ENCODE data around the gene CCHCR1. TPM values are rescaled to one million over a fixed set of nuclear protein-coding genes. Genes with fewer than 3 reads are reported as not detected.
A peak's percentile ranks its signal among the peaks of the same experiment; 100 is the strongest.

Gene CCHCR1
- total RNA-seq: 10 to 100 TPM; 20.7 to 38.6 (median 28.1) TPM
- total RNA-seq (2013): 16.0 TPM
- 4.3 to 54.2 (median 25.4) reads per million in 29 experiments for total RNA-seq

- Histone ChIP-seq H3K27ac (ENCODE audit: low read length) (peak within 1 kb of the TSS; percentile 77), H3K36me3 (ENCODE audit: control insufficient read depth in 2 of 2, extremely low read depth in 1 of 2, insufficient read depth in 1 of 2, low read length in 1 of 2) (peaks cover 0 to 3% of the 10 kb centered on the region in 2 donors), H3K4me1 (ENCODE audit: control insufficient read depth in 1 of 2, extremely low read depth in 1 of 2, insufficient read depth in 2 of 2, low read length in 2 of 2) (peaks cover 7 to 23% of the 10 kb centered on the region in 2 experiments), H3K4me3 (ENCODE audit: control insufficient read depth in 1 of 2, extremely low read depth in 1 of 2, low read length in 1 of 2) (peak within 1 kb of the TSS; percentile 70 to 93), H3K27me3 (replicated peaks in 1 of 2; ENCODE audit: control insufficient read depth in 2 of 2, extremely low read depth in 1 of 2, insufficient read depth in 2 of 2, low read length in 1 of 2) (no peaks in the 10 kb centered on the region), H3K9me3 (no peaks in the 10 kb centered on the region)
- DNase-seq (no peak), ATAC-seq (replicated peaks in 1 of 4) (peak in 3 of 4 experiments; percentile 13 to 36 (median 29))
- H3K9me3 Mint-ChIP-seq: no peaks in the 10 kb centered on the region
- WGBS (ENCODE audit: insufficient coverage): 18% methylated on average over 12 of the region's 14 CpGs
- no peaks in the 10 kb centered on the region for H3K27me3 Mint-ChIP-seq
- peak within 1 kb of the TSS; percentile 77 to 84 for H3K27ac Mint-ChIP-seq
- peaks cover 24 to 32% (median 27%) of the 10 kb centered on the region in 3 donors for H3K4me1 Mint-ChIP-seq
- H3K4me3 Mint-ChIP-seq: peak within 1 kb of the TSS; percentile 82 to 90 (median 88)
- peaks cover 22% of the 10 kb centered on the region for H3K36me3 Mint-ChIP-seq
- ChIA-PET POLR2A (no interaction called here), CTCF (interaction anchor here in 1 of 2 donors (0.8 to 1.9 kb wide), 3 partner anchors 39 to 1020 kb away, joined by 3 to 10 read pairs (median 6); no protein-coding TSS in a partner anchor)
These were observed at the start of gene CCHCR1 for GRCh38 chr6:31157513-31158139. CCHCR1 (minus strand) TSS chr6:31157802; CDS start chr6:31157600, 202 bp downstream.

GRCh38 chr6:31205638-31206037 lies 48.0 kb upstream of the CCHCR1 start:
- Mint-ChIP-seq H3K27ac (peak overlapping the region; percentile 83 to 92), H3K36me3 (peaks cover 5% of the 10 kb centered on the region), H3K4me1 (peaks cover 43 to 54% (median 46%) of the 10 kb centered on the region in 3 donors), H3K4me3 (peak overlapping the region; percentile 33 to 52 (median 46)), H3K9me3 (no peaks in the 10 kb centered on the region), H3K27me3 (no peaks in the 10 kb centered on the region)
- CTCF ChIA-PET: no interaction called here
- WGBS (ENCODE audit: insufficient coverage): no CpG with 5 or more reads among the region's 2 CpGs
- ATAC-seq (replicated peaks in 1 of 4) (no peak), DNase-seq (no peak)
- peaks cover 0 to 11% of the 10 kb centered on the region in 2 donors for H3K36me3 ChIP-seq (ENCODE audit: control insufficient read depth in 2 of 2, extremely low read depth in 1 of 2, insufficient read depth in 1 of 2, low read length in 1 of 2)
- H3K27ac ChIP-seq (ENCODE audit: low read length): peak overlapping the region; percentile 50
- H3K27me3 ChIP-seq (replicated peaks in 1 of 2; ENCODE audit: control insufficient read depth in 2 of 2, extremely low read depth in 1 of 2, insufficient read depth in 2 of 2, low read length in 1 of 2): no peaks in the 10 kb centered on the region
- H3K9me3 ChIP-seq: no peaks in the 10 kb centered on the region
- H3K4me1 ChIP-seq (ENCODE audit: control insufficient read depth in 1 of 2, extremely low read depth in 1 of 2, insufficient read depth in 2 of 2, low read length in 2 of 2): peaks cover 13 to 42% of the 10 kb centered on the region in 2 experiments
- no peak overlapping the region for H3K4me3 ChIP-seq (ENCODE audit: control insufficient read depth in 1 of 2, extremely low read depth in 1 of 2, low read length in 1 of 2)
- POLR2A ChIA-PET: no interaction called here

GRCh38 chr6:31204751-31205145 lies 47.1 kb upstream of the CCHCR1 start:
- peak overlapping the region; percentile 72 to 86 (median 83) for H3K4me3 Mint-ChIP-seq
- Histone ChIP-seq H3K27ac (ENCODE audit: low read length) (peak overlapping the region; percentile 91), H3K4me1 (ENCODE audit: control insufficient read depth in 1 of 2, extremely low read depth in 1 of 2, insufficient read depth in 2 of 2, low read length in 2 of 2) (peaks cover 13 to 49% of the 10 kb centered on the region in 2 experiments), H3K27me3 (replicated peaks in 1 of 2; ENCODE audit: control insufficient read depth in 2 of 2, extremely low read depth in 1 of 2, insufficient read depth in 2 of 2, low read length in 1 of 2) (no peaks in the 10 kb centered on the region), H3K4me3 (ENCODE audit: control insufficient read depth in 1 of 2, extremely low read depth in 1 of 2, low read length in 1 of 2) (no peak overlapping the region), H3K9me3 (no peaks in the 10 kb centered on the region), H3K36me3 (ENCODE audit: control insufficient read depth in 2 of 2, extremely low read depth in 1 of 2, insufficient read depth in 1 of 2, low read length in 1 of 2) (peaks cover 0 to 16% of the 10 kb centered on the region in 2 donors)
- peaks cover 9% of the 10 kb centered on the region for H3K36me3 Mint-ChIP-seq
- no peak for ATAC-seq (replicated peaks in 1 of 4)
- H3K27me3 Mint-ChIP-seq: no peaks in the 10 kb centered on the region
- CTCF ChIA-PET: no interaction called here
- peaks cover 50 to 61% (median 55%) of the 10 kb centered on the region in 3 donors for H3K4me1 Mint-ChIP-seq
- POLR2A ChIA-PET: no interaction called here
- no peaks in the 10 kb centered on the region for H3K9me3 Mint-ChIP-seq
- 91% methylated on average over 4 of the region's 4 CpGs for WGBS (ENCODE audit: insufficient coverage)
- H3K27ac Mint-ChIP-seq: peak overlapping the region; percentile 94 to 99
- DNase-seq: no peak

GRCh38 chr6:31203345-31203979 lies 45.9 kb upstream of the CCHCR1 start:
- Mint-ChIP-seq H3K4me1 (peaks cover 60 to 73% (median 66%) of the 10 kb centered on the region in 3 donors), H3K4me3 (peak overlapping the region; percentile 72 to 86 (median 83)), H3K27me3 (no peaks in the 10 kb centered on the region), H3K9me3 (no peaks in the 10 kb centered on the region), H3K27ac (peak overlapping the region; percentile 94 to 99), H3K36me3 (peaks cover 9% of the 10 kb centered on the region)
- no peaks in the 10 kb centered on the region for H3K9me3 ChIP-seq
- H3K36me3 ChIP-seq (ENCODE audit: control insufficient read depth in 2 of 2, extremely low read depth in 1 of 2, insufficient read depth in 1 of 2, low read length in 1 of 2): peaks cover 0 to 16% of the 10 kb centered on the region in 2 donors
- peak overlapping the region; percentile 91 for H3K27ac ChIP-seq (ENCODE audit: low read length)
- peak overlapping the region; percentile 61 to 81 for H3K4me3 ChIP-seq (ENCODE audit: control insufficient read depth in 1 of 2, extremely low read depth in 1 of 2, low read length in 1 of 2)
- DNase-seq (peak in 33 of 35 experiments; percentile 6 to 80 (median 44)), ATAC-seq (replicated peaks in 1 of 4) (peak; percentile 71 to 78 (median 76))
- H3K4me1 ChIP-seq (ENCODE audit: control insufficient read depth in 1 of 2, extremely low read depth in 1 of 2, insufficient read depth in 2 of 2, low read length in 2 of 2): peaks cover 13 to 62% of the 10 kb centered on the region in 2 experiments
- POLR2A ChIA-PET: interaction anchor here in 1 of 2 donors (0.7 to 0.9 kb wide), 2 partner anchors 66 to 150 kb away, joined by 4 to 6 read pairs; no protein-coding TSS in a partner anchor
- CTCF ChIA-PET: interaction anchor here in 1 of 2 donors (0.8 to 1.3 kb wide), 2 partner anchors 163 to 241 kb away, joined by 3 to 8 read pairs; no protein-coding TSS in a partner anchor
- WGBS (ENCODE audit: insufficient coverage): no CpG with 5 or more reads among the region's 5 CpGs
- H3K27me3 ChIP-seq (replicated peaks in 1 of 2; ENCODE audit: control insufficient read depth in 2 of 2, extremely low read depth in 1 of 2, insufficient read depth in 2 of 2, low read length in 1 of 2): no peaks in the 10 kb centered on the region

- H3K4me1 Mint-ChIP-seq: peaks cover 60 to 68% (median 68%) of the 10 kb centered on the region in 3 donors
- H3K36me3 Mint-ChIP-seq: peaks cover 9% of the 10 kb centered on the region
- WGBS (ENCODE audit: insufficient coverage): 55% methylated on average over 4 of the region's 11 CpGs
These were observed 44.9 kb upstream of the CCHCR1 start for GRCh38 chr6:31202259-31203166.

More at GRCh38 chr6:31202259-31203166, 44.9 kb upstream of the CCHCR1 start:
- peak overlapping the region; percentile 35 to 86 (median 76) for H3K4me3 Mint-ChIP-seq
- POLR2A ChIA-PET: interaction anchor here in 1 of 2 donors (0.6 to 0.9 kb wide), 3 partner anchors 67 to 151 kb away, joined by 3 to 6 read pairs (median 4); no protein-coding TSS in a partner anchor
- peaks cover 0 to 16% of the 10 kb centered on the region in 2 donors for H3K36me3 ChIP-seq (ENCODE audit: control insufficient read depth in 2 of 2, extremely low read depth in 1 of 2, insufficient read depth in 1 of 2, low read length in 1 of 2)
- no peaks in the 10 kb centered on the region for H3K27me3 ChIP-seq (replicated peaks in 1 of 2; ENCODE audit: control insufficient read depth in 2 of 2, extremely low read depth in 1 of 2, insufficient read depth in 2 of 2, low read length in 1 of 2)
- CTCF ChIA-PET: interaction anchor here in 1 of 2 donors (0.7 to 1.3 kb wide), 3 partner anchors 164 to 651 kb away, joined by 3 to 8 read pairs (median 4); no protein-coding TSS in a partner anchor
- H3K4me1 ChIP-seq (ENCODE audit: control insufficient read depth in 1 of 2, extremely low read depth in 1 of 2, insufficient read depth in 2 of 2, low read length in 2 of 2): peaks cover 16 to 65% of the 10 kb centered on the region in 2 experiments
- no peaks in the 10 kb centered on the region for H3K9me3 ChIP-seq
- no peak for ATAC-seq (replicated peaks in 1 of 4)
- H3K27ac ChIP-seq (ENCODE audit: low read length): peak overlapping the region; percentile 91
- H3K4me3 ChIP-seq (ENCODE audit: control insufficient read depth in 1 of 2, extremely low read depth in 1 of 2, low read length in 1 of 2): no peak overlapping the region
- no peaks in the 10 kb centered on the region for H3K9me3 Mint-ChIP-seq
- peak overlapping the region; percentile 94 to 99 for H3K27ac Mint-ChIP-seq
- no peak for DNase-seq
- no peaks in the 10 kb centered on the region for H3K27me3 Mint-ChIP-seq
